Measurements from ENCODE around the gene DGCR6L. TPM values are rescaled to one million over a fixed set of nuclear protein-coding genes. Genes with fewer than 3 reads are reported as not detected.

Gene DGCR6L
- total RNA-seq, 1 donor from 2014 or later, result 40.1 TPM

- Mint-ChIP-seq H3K9me3 (no peaks in the 10 kb centered on the region), H3K4me1 (peaks cover 10% of the 10 kb centered on the region), H3K36me3 (no peaks in the 10 kb centered on the region), H3K4me3 (peak overlapping the region; percentile 66), H3K27me3 (ENCODE audit: low read depth) (peaks cover 71% of the 10 kb centered on the region), H3K27ac (peak overlapping the region; percentile 2)
- no peak for TF ChIP-seq CTCF (IDR thresholded peaks at IDR 0.05; ENCODE audit: unreplicated experiment)
- DNase-seq (ENCODE audit: low spot score in 2 of 2, unreplicated experiment in 2 of 2), result no peak
These were observed 22.3 kb downstream of the DGCR6L start for GRCh38 chr22:20297414-20298109.

GRCh38 chr22:20296598-20296997 is 23.3 kb downstream of the DGCR6L start:
- no peaks in the 10 kb centered on the region for H3K36me3 Mint-ChIP-seq
- no peak for DNase-seq (ENCODE audit: low spot score in 2 of 2, unreplicated experiment in 2 of 2)
- peaks cover 70% of the 10 kb centered on the region for H3K27me3 Mint-ChIP-seq (ENCODE audit: low read depth)
- TF ChIP-seq CTCF (IDR thresholded peaks at IDR 0.05; ENCODE audit: unreplicated experiment), result no peak
- peaks cover 12% of the 10 kb centered on the region for H3K4me1 Mint-ChIP-seq
- H3K9me3 Mint-ChIP-seq, result no peaks in the 10 kb centered on the region
- no peak overlapping the region for H3K27ac Mint-ChIP-seq
- H3K4me3 Mint-ChIP-seq, result no peak overlapping the region

GRCh38 chr22:20295262-20296064 is 24.4 kb downstream of the DGCR6L start:
- Mint-ChIP-seq H3K36me3 (no peaks in the 10 kb centered on the region), H3K27me3 (ENCODE audit: low read depth) (peaks cover 61% of the 10 kb centered on the region), H3K9me3 (no peaks in the 10 kb centered on the region), H3K4me3 (no peak overlapping the region), H3K27ac (no peak overlapping the region), H3K4me1 (peaks cover 12% of the 10 kb centered on the region)
- TF ChIP-seq CTCF (IDR thresholded peaks at IDR 0.05; ENCODE audit: unreplicated experiment), result no peak
- no peak for DNase-seq (ENCODE audit: low spot score in 2 of 2, unreplicated experiment in 2 of 2)

GRCh38 chr22:20292673-20293232 is 27.1 kb downstream of the DGCR6L start:
- Mint-ChIP-seq H3K27ac (no peak overlapping the region), H3K4me3 (no peak overlapping the region), H3K36me3 (no peaks in the 10 kb centered on the region), H3K9me3 (no peaks in the 10 kb centered on the region), H3K27me3 (ENCODE audit: low read depth) (peaks cover 48% of the 10 kb centered on the region), H3K4me1 (peaks cover 4% of the 10 kb centered on the region)
- no peak for TF ChIP-seq CTCF (IDR thresholded peaks at IDR 0.05; ENCODE audit: unreplicated experiment)
- DNase-seq (ENCODE audit: low spot score in 2 of 2, unreplicated experiment in 2 of 2), result no peak

- Mint-ChIP-seq H3K4me3 (no peak overlapping the region), H3K36me3 (no peaks in the 10 kb centered on the region), H3K4me1 (peaks cover 4% of the 10 kb centered on the region), H3K27ac (no peak overlapping the region), H3K27me3 (ENCODE audit: low read depth) (peaks cover 42% of the 10 kb centered on the region), H3K9me3 (no peaks in the 10 kb centered on the region)
- DNase-seq (ENCODE audit: low spot score in 2 of 2, unreplicated experiment in 2 of 2), result no peak
- TF ChIP-seq CTCF (IDR thresholded peaks at IDR 0.05; ENCODE audit: unreplicated experiment), result no peak
These were observed 27.8 kb downstream of the DGCR6L start for GRCh38 chr22:20292108-20292507.

Data from mesothelial cell of epicardium (in vitro differentiated cells).